ENCODE results near the gene ATXN10. TPM values are rescaled to one million over a fixed set of nuclear protein-coding genes. Genes with fewer than 3 reads are reported as not detected.

The ATXN10 gene
- total and polyA plus RNA-seq, 10 of the 15 experiments (the other 5 are each of a cell fraction or from before 2014, with no cell fraction given), result 29.2 to 249 (median 146) TPM

DNA sequence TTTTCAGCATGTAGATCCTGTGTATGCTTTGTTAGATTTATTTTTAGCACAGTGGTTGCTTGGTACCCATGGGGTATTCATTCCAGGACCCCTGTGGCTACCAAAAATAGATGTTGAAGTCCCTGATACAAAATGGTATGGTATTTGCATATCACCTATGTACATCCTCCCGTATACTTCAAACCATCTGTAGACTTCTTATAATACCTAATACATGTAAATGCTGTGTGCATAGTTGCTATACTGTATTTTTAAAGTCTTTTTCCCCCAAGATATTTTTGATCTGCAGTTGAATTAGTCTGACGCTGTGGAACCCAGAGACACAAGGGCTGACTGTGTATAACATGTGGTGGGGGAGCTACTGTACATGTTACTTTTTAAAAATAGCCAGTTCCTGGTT, 101.1 kb downstream of the ATXN10 start (continued):
- TF ChIP-seq CBX5 (IDR thresholded peaks at IDR 0.05; ENCODE audit: low read depth) (0 out of 2 replicates have a peak, but pooled peaks have one; percentile 30), CBX3 (IDR thresholded peaks at IDR 0.05; ENCODE audit: borderline replicate concordance, low read depth) (no peak), POU2F2 (IDR thresholded peaks at IDR 0.05; ENCODE audit: borderline replicate concordance, low read depth, low read length) (peak; percentile 86), ZBED1 (IDR thresholded peaks at IDR 0.05; ENCODE audit: borderline replicate concordance) (0 out of 2 replicates have a peak, but pooled peaks have one; percentile 69), PML (IDR thresholded peaks at IDR 0.05; ENCODE audit: low read length) (0 out of 2 replicates have a peak, but pooled peaks have one; percentile 27), PAX5 (IDR thresholded peaks at IDR 0.05; ENCODE audit: borderline replicate concordance, low read depth, low read length) (no peak), RUNX3 (IDR thresholded peaks at IDR 0.05; ENCODE audit: low read length) (peak; percentile 96), SUPT20H (IDR thresholded peaks at IDR 0.05; ENCODE audit: borderline replicate concordance, control insufficient read depth, low read depth, low read length) (no peak), MEF2B (IDR thresholded peaks at IDR 0.05; ENCODE audit: partially characterized antibody, poor library complexity, severe bottlenecking) (peak; percentile 93), FOXM1 (IDR thresholded peaks at IDR 0.05; ENCODE audit: low read depth, low read length) (peak; percentile 93; the same call in 1 of the 2 replicates), POLR2A (IDR thresholded peaks at IDR 0.05; ENCODE audit: low read depth, low read length) (no peak), IKZF1 (conservative IDR thresholded peaks at IDR 0.05) (peak; percentile 34; the same call in 1 of the 2 replicates), NRF1 (conservative IDR thresholded peaks at IDR 0.05; ENCODE audit: low read depth, low read length) (no peak), CREB1 (IDR thresholded peaks at IDR 0.05; ENCODE audit: low read depth) (peak; percentile 42; the same call in 1 of the 2 replicates), BMI1 (IDR thresholded peaks at IDR 0.05; ENCODE audit: borderline replicate concordance) (no peak)
- TF ChIP-seq, protein P1, sequence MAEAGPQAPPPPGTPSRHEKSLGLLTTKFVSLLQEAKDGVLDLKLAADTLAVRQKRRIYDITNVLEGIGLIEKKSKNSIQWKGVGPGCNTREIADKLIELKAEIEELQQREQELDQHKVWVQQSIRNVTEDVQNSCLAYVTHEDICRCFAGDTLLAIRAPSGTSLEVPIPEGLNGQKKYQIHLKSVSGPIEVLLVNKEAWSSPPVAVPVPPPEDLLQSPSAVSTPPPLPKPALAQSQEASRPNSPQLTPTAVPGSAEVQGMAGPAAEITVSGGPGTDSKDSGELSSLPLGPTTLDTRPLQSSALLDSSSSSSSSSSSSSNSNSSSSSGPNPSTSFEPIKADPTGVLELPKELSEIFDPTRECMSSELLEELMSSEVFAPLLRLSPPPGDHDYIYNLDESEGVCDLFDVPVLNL (IDR thresholded peaks at IDR 0.05; ENCODE audit: low read depth, low read length), result no peak
- TF ChIP-seq, protein P2, sequence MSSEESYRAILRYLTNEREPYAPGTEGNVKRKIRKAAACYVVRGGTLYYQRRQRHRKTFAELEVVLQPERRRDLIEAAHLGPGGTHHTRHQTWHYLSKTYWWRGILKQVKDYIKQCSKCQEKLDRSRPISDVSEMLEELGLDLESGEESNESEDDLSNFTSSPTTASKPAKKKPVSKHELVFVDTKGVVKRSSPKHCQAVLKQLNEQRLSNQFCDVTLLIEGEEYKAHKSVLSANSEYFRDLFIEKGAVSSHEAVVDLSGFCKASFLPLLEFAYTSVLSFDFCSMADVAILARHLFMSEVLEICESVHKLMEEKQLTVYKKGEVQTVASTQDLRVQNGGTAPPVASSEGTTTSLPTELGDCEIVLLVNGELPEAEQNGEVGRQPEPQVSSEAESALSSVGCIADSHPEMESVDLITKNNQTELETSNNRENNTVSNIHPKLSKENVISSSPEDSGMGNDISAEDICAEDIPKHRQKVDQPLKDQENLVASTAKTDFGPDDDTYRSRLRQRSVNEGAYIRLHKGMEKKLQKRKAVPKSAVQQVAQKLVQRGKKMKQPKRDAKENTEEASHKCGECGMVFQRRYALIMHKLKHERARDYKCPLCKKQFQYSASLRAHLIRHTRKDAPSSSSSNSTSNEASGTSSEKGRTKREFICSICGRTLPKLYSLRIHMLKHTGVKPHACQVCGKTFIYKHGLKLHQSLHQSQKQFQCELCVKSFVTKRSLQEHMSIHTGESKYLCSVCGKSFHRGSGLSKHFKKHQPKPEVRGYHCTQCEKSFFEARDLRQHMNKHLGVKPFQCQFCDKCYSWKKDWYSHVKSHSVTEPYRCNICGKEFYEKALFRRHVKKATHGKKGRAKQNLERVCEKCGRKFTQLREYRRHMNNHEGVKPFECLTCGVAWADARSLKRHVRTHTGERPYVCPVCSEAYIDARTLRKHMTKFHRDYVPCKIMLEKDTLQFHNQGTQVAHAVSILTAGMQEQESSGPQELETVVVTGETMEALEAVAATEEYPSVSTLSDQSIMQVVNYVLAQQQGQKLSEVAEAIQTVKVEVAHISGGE (CRISPR knock-in tag; IDR thresholded peaks at IDR 0.05), result no peak
- TF ChIP-seq, protein P3, sequence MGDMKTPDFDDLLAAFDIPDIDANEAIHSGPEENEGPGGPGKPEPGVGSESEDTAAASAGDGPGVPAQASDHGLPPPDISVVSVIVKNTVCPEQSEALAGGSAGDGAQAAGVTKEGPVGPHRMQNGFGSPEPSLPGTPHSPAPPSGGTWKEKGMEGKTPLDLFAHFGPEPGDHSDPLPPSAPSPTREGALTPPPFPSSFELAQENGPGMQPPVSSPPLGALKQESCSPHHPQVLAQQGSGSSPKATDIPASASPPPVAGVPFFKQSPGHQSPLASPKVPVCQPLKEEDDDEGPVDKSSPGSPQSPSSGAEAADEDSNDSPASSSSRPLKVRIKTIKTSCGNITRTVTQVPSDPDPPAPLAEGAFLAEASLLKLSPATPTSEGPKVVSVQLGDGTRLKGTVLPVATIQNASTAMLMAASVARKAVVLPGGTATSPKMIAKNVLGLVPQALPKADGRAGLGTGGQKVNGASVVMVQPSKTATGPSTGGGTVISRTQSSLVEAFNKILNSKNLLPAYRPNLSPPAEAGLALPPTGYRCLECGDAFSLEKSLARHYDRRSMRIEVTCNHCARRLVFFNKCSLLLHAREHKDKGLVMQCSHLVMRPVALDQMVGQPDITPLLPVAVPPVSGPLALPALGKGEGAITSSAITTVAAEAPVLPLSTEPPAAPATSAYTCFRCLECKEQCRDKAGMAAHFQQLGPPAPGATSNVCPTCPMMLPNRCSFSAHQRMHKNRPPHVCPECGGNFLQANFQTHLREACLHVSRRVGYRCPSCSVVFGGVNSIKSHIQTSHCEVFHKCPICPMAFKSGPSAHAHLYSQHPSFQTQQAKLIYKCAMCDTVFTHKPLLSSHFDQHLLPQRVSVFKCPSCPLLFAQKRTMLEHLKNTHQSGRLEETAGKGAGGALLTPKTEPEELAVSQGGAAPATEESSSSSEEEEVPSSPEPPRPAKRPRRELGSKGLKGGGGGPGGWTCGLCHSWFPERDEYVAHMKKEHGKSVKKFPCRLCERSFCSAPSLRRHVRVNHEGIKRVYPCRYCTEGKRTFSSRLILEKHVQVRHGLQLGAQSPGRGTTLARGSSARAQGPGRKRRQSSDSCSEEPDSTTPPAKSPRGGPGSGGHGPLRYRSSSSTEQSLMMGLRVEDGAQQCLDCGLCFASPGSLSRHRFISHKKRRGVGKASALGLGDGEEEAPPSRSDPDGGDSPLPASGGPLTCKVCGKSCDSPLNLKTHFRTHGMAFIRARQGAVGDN (IDR thresholded peaks at IDR 0.05), result peak; percentile 47; the same call in 1 of the 2 replicates
- TF ChIP-seq, protein P4, sequence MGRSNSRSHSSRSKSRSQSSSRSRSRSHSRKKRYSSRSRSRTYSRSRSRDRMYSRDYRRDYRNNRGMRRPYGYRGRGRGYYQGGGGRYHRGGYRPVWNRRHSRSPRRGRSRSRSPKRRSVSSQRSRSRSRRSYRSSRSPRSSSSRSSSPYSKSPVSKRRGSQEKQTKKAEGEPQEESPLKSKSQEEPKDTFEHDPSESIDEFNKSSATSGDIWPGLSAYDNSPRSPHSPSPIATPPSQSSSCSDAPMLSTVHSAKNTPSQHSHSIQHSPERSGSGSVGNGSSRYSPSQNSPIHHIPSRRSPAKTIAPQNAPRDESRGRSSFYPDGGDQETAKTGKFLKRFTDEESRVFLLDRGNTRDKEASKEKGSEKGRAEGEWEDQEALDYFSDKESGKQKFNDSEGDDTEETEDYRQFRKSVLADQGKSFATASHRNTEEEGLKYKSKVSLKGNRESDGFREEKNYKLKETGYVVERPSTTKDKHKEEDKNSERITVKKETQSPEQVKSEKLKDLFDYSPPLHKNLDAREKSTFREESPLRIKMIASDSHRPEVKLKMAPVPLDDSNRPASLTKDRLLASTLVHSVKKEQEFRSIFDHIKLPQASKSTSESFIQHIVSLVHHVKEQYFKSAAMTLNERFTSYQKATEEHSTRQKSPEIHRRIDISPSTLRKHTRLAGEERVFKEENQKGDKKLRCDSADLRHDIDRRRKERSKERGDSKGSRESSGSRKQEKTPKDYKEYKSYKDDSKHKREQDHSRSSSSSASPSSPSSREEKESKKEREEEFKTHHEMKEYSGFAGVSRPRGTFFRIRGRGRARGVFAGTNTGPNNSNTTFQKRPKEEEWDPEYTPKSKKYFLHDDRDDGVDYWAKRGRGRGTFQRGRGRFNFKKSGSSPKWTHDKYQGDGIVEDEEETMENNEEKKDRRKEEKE (IDR thresholded peaks at IDR 0.05), result no peak

Measured in GM12878 (cell line).